GM21390 (cell line): ENCODE data around the gene THPO.

ENCODE experiments used
- ATAC-seq: cut with Tn5 transposase; IDR thresholded peaks from one replicate; pipeline ENCODE4 v1.9.1; 2021; ENCODE audit not compliant: unreplicated experiment

Gene THPO

GRCh38 chr3:184368116-184368515 lies 9.9 kb downstream of the THPO start:
- ATAC-seq = no peak

GRCh38 chr3:184366619-184367289 lies 11.3 kb downstream of the THPO start:
- ATAC-seq = no peak

- peak; percentile 82 for ATAC-seq
Measured at GRCh38 chr3:184362668-184363546, 15.1 kb downstream of the THPO start.

GRCh38 chr3:184361932-184362667 lies 15.9 kb downstream of the THPO start:
- peak; percentile 3 for ATAC-seq

GRCh38 chr3:184361532-184361931 lies 16.5 kb downstream of the THPO start, which contains the start of the genes CLCN2 and POLR2H:
Gene CLCN2, minus strand, starts transcription at chr3:184361605. Its CDS starts 126 bp downstream, at chr3:184361479.
Gene POLR2H, plus strand, starts transcription at chr3:184361710. Its CDS starts 1,783 bp downstream, at chr3:184363493.
- peak; percentile 40 for ATAC-seq

- ATAC-seq = peak; percentile 4
Measured at GRCh38 chr3:184360929-184361531, 17.0 kb downstream of the THPO start.

- ATAC-seq = no peak
Measured at GRCh38 chr3:184360070-184360928, 17.7 kb downstream of the THPO start.

GRCh38 chr3:184359610-184360009 lies 18.4 kb downstream of the THPO start:
- no peak for ATAC-seq

GRCh38 chr3:184358921-184359350 lies 19.1 kb downstream of the THPO start:
- ATAC-seq = no peak

- ATAC-seq = no peak
Measured at GRCh38 chr3:184358124-184358767, 19.8 kb downstream of the THPO start.

- no peak for ATAC-seq
Measured at GRCh38 chr3:184357248-184358123, 20.5 kb downstream of the THPO start.

GRCh38 chr3:184355261-184356040 lies 22.6 kb downstream of the THPO start:
- no peak for ATAC-seq

- no peak for ATAC-seq
Measured at GRCh38 chr3:184354754-184355153, 23.3 kb downstream of the THPO start.

GRCh38 chr3:184354121-184354728 lies 23.8 kb downstream of the THPO start:
- no peak for ATAC-seq

GRCh38 chr3:184353546-184353941 lies 24.5 kb downstream of the THPO start:
- ATAC-seq = no peak

GRCh38 chr3:184352897-184353545 lies 25.0 kb downstream of the THPO start:
- ATAC-seq = no peak
